NCI-H446 (cell line): ENCODE results near the gene RCAN1.
"Not testable (repeated sequence)": the region's sequence is repeated elsewhere in the genome, so short reads cannot be mapped to it uniquely, and the experiment has no call there.

Experiments
- DNase-seq, 2 experiments: peaks; one replicate each; lab custom pipeline; 2025; lab: John Stamatoyannopoulos, UW

The RCAN1 gene

DNA sequence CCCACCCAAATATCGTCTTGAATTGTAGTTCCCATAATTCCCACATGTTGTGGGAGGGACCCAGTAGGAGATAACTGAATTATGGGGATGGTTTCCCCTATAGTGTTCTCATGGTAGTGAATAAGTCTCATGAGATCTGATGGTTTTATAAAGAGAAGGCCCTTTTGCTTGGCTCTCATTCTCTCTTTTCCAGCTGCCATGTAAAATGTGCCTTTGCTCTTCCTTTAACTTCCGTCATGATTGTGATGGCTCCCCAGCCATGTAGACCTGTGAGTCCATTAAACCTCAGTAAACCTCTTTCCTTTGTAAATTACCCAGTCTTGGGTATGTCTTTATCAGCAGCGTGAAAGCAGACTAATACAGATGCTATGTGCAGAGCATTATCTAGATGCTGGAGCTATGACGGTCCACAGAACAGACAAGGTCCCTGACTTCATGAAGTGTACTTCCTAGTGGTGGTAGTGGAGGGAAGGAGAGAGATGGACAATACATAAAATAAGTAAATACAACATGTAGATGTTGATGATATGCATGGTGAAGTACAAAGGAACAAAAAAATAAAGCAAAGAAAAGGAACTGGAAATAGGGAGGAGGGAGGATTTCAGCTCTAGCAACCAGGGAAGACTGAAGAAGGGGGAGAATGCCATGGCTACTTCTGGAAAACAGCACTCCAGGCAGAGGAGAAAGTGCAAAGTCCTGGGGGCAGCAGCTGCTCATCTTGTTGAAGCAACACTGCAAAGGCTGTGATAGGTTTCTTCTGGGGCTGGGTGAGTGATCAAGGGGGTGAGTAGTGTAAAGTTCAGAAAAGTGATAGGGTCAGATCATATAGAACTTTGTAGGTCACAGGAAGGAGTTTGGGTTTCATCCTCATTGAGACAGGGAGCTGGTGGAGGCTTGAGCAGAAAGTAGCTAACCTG lies 6.8 kb upstream of the RCAN1 start:
- DNase-seq, result no peak

DNA sequence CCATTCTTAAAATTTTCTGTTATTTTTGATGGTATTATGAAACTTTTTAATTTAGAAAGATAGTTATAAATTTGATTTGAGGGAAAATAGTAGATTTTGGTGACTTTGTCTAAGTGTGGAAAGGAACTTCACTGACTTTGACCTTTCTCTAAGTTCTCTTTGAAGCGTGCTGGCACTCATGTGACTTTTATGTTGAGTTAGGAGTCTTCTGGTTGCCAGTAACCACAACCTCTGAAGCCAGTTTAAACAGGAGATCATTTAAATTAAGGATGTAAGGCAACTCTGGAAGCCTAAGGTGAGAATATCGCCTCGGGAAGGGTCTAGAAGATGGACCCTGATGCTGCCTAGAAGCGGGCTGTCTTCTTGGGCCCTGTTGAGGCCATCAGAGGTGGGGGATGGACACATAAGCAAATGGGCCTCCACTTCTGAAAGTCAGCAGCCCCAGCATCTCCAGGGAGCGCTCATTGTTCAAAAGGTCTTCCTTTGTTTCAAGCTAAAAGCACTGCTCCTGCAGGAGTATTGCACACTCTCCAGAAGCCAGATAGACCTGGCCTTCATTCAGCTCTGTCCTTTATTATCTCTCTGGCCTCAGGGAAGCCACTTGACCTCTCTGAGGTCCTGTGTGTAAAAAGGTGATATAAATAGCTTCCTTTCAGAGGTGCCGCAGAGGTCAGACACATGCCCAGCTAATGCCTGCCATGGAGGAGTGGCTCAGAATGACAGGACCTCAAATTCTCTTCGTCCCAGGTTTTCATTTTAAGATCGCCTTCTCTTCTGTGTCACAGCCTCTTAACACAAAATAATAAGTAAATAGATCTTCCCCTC lies 5.1 kb upstream of the RCAN1 start:
- no peak for DNase-seq

DNA sequence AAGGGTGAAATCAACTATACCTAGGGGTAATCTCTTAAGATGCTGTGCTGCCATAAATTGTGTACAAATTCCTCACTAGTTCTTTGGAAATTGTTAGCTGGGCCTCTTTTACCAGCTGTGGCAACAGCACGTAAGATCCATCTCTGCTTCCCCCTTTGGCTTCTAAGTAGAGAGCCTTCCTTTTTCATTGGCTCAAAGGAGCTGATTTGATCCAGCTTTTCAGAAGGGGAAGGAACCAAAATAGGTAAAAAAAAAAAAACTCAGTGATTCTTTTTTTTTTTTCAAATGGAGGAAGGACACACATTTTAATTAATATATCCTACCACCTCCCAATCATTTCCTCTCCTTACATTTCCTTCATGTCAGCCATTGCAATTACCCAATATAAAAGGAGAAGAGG lies 4.0 kb upstream of the RCAN1 start:
- no peak for DNase-seq

DNA sequence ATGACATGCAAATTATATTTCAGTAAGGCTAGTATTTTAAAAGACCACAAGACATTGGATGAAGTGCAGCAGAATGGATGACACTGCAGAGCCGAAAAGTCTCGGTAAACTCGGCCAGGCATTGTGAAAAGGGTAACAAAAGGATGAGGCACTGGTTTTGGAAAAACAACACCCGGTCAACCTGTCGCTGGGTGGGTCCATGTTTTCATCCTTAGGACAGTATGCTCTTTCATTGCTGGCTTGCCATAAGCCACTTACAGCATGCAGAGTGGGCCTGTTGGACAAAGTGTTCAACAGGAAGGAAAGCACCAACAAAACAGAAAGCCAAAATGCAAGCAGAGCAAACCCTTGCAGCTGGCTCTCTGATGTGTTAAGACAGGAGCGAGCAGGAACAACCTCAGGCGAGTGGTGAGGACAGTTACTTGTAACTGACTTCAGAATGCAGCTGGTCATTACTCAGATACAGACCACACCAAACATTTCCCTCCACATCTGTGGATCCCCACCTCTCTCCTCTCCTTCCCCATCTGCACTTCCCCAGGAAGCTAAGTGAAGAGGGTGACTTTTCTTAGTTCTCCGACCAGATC lies 2.9 kb upstream of the RCAN1 start:
- DNase-seq, result no peak

DNA sequence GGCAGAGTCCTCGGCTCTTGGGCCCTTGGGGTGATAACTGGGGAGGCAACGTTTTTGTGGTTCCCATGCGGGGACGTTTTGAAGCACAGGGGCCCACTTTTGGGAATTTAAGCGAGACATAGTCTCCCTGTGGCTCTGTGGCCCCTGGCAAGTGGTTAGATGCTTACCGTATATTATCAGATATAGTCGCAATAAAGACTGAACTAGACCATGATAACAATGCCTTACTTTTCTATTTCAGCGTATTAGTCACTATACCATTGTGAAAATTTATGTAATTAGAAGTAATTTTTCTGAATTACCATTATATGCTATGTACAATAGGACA lies 538 bp upstream of the RCAN1 start:
- DNase-seq, result no peak

DNA sequence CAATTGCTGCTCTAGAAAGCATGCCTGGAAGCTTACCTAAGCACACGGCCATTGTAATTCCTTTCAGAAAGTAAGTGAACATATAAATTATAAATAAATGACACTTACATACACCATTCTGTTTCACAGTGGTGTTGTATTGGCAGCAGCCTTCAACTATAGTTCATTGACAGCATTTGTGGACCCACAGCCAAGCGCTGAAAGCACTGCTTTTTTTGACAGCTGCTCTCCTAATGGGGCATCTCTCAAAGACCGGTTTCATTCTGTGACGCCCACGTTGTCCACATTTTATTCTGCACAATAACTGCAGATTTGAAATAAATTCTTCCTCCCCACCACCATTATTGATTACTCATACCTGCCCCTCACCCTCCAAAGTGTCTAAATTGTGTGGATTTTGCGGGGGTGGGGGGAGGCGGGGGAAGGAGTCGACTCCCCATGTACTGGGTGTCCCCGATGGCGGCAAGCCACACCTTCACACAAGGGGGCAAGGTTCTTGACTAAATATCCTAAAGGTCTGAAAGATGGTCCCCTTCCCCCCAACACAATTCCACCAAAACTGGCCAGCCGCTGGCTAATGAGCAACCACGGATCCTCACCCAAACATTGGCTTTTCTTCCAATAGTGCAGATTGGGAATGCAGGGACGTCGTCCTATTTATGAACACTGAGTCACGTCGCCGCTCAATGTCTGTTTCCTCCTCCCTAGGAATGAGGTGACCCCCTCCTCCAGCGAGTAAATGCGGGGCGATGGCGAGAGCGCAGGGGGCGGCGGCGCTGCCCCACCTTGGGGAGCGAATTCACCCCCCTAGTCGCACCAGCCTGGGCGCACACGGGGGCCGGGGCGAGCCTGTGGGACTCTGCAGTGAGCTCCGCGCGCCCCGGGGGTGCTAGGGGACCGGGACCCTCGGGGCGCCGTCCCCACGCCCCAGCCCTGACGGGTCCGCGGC lies 960 bp downstream of the RCAN1 start:
- DNase-seq, result no peak

DNA sequence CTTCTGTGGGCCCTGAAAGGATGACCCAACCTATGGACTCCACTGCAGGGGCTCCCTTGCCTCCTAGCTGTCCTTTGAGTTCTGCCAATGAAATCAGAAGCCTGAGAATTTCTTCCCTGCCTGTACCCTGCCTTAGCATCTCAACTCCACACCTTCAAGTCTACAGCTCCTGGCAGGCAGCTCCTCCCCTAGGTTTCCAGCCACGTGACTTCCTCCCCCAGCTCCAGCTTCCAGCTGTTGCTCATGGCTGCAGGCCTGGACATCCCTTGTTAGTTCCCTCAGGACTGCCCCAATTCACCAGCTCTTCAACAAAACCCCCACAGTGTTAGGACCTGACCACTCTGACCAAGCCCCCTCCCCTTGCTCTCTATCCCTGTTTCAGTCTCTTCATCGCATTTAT lies 2.4 kb downstream of the RCAN1 start:
- no peak for DNase-seq

DNA sequence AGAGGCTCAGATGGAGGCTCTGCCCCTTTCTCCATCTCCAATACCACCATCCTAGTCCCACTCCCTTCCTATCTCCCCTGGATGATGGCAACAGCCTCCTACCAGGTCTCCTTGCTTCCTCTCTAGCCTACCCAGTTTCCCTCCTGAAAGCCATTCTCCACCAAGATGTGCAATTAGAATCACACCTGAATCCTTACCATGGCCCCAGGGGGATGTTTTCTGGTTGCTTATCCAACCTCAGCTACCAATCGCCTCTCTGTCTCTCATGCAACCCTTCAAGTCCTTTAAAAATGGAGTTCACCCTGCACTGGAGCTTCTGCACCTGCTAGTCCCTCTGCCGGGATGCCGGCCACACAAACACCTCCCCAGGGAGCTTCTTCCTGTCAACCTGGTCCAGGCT lies 2.9 kb downstream of the RCAN1 start:
- no peak for DNase-seq

DNA sequence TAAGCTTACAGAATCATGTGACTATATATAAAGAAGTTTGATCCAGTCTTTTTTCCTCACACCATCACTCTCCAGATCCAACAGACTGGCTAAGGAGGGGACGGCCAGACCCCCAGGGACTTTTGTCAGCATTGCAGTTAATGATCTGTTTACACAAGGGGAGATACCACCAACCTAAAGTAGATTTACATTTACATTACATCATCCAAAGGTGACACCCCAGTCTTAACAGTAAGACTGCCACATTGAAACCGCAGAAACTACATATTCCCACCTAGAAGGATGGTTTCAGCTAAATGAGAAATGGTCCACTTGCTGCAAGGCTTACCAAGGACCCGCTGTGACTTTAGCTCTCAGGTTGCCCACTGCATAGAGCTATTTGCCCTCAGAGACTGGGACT lies 3.4 kb downstream of the RCAN1 start:
- DNase-seq, result no peak

DNA sequence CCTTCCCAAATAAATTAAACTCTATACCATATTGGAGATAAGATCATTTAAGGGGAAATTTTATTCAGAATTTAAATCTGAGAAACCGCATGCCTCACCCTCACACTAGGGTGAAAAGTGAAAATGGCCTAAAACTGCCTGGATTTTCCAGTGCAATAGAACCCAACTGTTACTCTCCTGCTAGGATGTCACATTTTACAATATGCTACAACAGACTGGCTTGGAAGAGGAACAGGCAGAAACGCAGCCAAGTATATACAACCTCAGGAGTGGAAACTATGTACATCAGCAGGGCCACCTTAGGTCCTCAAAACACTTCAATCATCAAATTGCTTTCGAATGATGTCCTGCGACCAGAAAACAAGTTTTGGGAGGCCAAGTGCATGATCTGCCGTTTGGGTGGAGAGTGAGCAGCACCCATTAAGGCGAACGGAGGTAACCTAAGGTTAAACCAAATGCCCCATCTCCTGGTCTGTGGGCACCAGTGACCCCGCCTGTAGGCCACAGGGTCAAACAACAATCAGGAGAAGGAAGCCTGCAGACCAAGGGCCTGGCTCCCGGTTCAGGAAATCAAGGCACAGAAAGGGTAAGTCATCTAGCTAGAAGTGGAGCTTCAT lies 4.9 kb downstream of the RCAN1 start:
- DNase-seq, result no peak

DNA sequence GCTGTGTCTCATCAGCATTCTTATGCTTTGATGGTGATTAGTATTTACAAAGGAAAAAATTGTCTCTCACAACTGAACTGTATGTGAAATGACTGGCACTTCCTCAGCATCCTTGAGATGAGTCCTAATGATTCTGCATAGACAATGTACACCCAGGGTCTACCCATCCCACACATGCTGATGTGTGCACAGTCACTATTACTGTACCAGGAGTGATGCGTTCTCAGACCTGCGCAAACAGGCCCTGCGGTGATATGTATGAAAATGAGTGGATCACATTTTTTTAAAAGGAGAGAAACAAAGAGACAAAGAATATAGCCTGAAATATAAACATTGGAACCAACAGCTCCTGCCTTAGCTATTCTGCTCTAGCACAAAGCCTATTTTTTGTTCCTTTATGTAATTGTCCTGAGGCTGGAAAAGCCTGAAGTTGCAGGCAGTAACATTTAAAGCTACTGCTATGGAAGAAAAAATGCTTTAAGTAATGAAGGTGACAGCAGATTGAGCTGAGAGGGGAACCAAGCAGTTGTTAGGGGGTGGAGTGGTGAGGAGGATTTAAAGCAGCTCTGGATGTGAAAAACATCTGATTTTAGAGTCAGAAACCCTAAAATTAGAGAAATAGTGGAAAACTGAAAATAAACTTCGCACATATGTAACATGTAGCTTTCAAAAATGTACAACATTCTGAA lies 5.5 kb downstream of the RCAN1 start:
- DNase-seq, result no peak

DNA sequence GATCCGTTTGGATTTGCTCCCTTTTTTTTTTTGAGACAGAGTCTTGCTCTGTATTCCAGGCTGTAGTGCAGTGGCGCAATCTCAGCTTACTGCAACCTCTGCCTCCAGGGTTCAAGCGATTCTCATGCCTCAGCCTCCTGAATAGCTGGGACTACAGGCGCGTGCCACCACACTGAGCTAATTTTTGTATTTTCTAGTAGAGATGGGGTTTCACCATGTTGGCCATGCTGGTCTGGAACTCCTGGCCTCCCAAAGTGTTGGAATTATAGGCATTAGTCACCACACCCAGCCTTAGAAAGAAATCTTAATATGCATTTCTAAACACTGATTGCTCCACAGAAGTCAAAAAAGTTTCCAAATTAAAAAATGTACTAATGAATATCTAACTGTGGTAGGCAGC lies 7.5 kb downstream of the RCAN1 start:
- DNase-seq, result not testable (repeated sequence)

DNA sequence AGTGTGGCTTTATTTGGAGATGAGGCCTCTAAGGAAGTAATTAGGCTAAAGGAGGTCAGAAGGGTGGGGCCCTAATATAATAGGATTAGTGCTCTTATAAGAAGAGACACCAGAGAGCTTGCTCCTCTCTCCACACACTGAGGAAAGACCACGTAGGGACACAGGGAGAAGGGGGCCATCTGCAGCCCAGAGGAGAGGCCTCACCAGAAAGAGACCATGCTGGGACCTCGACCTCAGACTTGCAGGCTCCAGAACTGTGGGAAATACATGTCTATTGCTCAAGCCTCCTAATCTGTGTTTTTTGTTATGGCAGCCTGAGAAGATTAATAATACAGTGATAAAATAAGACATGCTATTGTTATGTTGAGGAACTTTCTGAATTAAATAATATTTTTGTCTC lies 8.3 kb downstream of the RCAN1 start:
- DNase-seq, result no peak

DNA sequence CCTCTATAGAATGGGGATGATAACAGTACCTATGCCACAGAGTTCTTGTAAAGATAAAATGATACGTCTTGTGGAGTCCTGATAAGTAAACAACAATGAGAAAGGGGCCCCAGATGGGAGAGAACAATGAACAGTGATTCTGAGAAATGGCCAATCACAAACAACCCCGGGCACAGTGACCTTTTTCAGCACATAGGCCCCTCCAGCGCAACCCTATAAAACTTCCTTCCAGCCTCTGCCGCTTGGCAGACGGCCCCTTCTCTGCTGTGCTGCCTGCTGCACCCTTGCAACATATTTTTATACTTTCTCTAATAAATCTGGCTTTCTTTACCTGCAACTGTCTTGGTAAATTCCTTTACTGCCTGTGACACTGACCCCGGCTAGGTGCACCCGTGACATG lies 8.9 kb downstream of the RCAN1 start:
- no peak for DNase-seq

DNA sequence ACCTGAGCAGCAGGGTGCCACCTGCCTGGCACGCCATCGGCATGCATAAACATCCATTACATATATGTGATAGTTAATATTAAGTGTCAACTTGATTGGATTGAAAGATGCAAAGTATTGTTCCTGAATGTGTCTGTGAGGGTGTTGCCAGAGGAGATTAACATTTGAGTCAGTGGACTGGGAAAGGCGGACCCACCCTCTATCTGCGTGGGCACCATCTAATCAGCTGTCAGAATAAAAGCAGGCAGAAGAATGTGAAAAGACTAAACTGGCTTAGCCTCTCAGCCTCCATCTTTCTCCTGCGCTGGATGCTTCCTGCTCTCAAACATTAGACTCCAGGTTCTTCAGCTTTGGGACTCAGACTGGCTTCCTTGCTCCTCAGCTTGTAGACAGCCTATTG lies 10.0 kb downstream of the RCAN1 start:
- DNase-seq, result not testable (repeated sequence)

DNA sequence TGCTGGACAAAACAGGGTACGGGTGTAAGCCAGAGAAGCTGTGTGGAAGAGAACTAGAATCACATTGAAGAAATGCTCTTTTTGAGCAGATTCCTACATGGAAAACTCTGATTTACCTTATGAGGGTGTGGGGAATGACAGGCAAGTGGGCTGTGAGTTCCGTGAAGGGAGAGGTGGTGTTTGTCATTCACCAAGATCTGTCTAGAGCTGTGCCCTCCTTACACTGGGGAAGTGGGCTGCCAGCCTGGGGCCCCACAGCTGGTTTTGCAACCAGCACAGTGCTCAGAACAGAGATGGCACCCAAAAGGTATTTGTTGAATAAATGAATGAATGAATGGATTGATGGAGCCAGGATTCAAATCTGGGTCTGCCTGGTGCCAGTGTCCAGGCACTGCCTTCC lies 10.4 kb downstream of the RCAN1 start:
- DNase-seq, result no peak

DNA sequence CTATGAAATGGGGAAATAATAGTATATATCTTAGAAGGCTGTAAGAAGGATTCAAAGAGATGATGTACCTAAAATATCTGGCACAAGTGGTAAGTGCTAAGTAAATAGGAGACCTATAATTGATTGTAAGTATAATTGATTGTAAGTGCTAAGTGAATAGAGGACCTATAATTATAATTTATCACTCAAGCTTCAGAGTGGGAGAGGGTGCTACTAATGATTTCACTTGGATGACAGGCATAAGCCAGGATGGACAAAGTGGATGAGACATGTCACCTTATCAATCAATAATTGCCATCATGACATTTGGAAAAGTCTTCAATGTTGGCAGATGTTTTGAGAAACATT lies 11.2 kb downstream of the RCAN1 start:
- no peak for DNase-seq

DNA sequence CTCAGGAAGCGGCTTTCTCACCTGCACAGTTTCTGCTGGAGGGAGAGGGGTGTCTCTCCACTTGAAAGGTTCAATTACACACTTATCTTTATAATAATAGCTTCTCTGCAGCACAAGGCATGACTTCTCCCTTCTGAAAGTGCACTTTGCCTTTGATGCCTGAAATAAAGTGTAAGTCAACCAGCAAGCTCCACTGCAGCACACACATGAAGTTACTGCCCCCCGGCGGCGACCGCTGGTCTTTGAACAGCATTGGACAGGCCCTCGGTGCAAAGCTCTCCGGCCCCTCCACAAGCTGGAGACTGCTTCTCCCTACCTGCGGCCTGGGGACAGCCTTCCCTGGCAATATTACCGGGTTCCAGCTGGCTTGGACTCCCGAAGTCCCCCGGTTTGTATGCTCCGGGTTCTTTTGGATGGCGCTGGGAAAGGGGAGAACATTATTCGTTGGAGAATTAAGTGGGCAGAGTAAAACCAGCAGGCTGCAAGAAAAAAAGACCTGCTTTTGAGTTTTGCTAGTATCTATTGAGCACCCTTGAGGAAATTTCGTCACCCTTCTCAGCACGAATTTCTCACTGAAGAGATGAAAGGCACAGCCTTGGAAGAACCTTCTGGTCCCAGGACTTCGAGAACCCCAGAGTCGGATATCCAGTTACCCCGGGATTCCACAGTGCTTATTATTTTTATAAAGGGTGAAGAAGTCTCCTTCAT lies 11.8 kb downstream of the RCAN1 start:
- peak in 1 of 2 experiments; percentile 33 for DNase-seq

DNA sequence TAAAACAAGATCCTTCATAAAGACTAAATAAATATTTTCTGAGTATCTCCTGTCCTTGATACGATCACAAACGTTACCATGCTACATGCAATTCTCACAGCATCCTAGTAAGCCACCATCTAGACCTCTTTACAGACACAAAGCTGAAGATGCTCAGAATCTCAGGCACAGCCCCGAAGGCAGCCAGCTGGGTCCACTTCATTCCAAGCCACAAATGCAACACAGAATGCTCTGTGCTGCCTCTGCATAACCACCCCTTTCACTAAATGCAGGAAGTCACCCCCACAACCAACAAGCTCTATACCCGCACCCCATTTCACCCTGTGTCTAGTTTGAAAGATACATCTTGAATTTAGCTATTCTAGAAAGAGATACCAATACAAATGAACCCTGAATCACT lies 12.9 kb downstream of the RCAN1 start:
- DNase-seq, result no peak

DNA sequence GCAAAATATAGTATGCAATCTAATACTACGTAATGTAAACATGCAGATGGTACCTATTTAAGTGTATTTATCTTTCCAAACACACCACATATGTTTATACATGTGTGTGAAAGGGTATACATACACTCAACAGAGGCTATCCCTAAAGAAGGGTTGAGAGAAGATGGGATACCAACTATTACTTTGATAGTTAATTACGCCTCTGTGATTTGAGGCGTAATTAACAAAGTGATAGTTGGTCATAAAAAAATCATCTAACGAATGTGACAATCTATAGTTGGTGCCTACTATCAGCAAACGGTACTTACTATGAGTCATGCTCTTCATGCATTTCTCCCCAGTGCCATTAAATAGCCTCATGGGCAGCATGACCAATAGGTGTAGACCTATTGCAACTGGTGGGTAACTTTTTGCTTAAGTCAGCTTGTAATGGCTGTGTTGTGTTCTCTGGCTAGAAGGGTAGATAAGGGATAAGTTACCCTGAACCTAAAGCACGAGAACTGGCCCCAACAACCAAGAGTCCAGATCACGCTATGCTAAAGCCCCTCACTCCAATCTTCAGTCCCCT lies 15.3 kb downstream of the RCAN1 start:
- DNase-seq, result no peak
